ENCODE results near the gene NUF2.
"Not testable (repeated sequence)": the region's sequence is repeated elsewhere in the genome, so short reads cannot be mapped to it uniquely, and the experiment has no call there.

Gene NUF2

GRCh38 chr1:163321311-163322305 lies at the start of gene NUF2:
NUF2 (plus strand) TSS chr1:163321954; CDS start chr1:163326052, 4,098 bp downstream.
- Histone ChIP-seq H3K4me3 (ENCODE audit: low read length in 2 of 2) (peak within 1 kb of the TSS; percentile 82 to 98), H3K36me3 (ENCODE audit: control insufficient read depth in 2 of 2, insufficient read depth in 2 of 2, low read length in 2 of 2) (peaks cover 0 to 5% of the 10 kb centered on the region in 2 donors), H3K4me1 (ENCODE audit: control insufficient read depth in 2 of 2, insufficient read depth in 2 of 2, low read length in 2 of 2) (peaks cover 7 to 11% of the 10 kb centered on the region in 2 donors), H3K9ac (ENCODE audit: low read depth in 1 of 2, low read length in 2 of 2) (peak within 1 kb of the TSS; percentile 64 to 87), H3K27me3 (ENCODE audit: control insufficient read depth in 2 of 2, insufficient read depth in 2 of 2, low read length in 2 of 2) (no peaks in the 10 kb centered on the region), H3K27ac (ENCODE audit: low read depth in 2 of 2, low read length in 2 of 2) (peak within 1 kb of the TSS; percentile 71 to 72), H3K9me3 (ENCODE audit: control insufficient read depth in 2 of 2, low read length in 2 of 2) (no peaks in the 10 kb centered on the region)

DNA sequence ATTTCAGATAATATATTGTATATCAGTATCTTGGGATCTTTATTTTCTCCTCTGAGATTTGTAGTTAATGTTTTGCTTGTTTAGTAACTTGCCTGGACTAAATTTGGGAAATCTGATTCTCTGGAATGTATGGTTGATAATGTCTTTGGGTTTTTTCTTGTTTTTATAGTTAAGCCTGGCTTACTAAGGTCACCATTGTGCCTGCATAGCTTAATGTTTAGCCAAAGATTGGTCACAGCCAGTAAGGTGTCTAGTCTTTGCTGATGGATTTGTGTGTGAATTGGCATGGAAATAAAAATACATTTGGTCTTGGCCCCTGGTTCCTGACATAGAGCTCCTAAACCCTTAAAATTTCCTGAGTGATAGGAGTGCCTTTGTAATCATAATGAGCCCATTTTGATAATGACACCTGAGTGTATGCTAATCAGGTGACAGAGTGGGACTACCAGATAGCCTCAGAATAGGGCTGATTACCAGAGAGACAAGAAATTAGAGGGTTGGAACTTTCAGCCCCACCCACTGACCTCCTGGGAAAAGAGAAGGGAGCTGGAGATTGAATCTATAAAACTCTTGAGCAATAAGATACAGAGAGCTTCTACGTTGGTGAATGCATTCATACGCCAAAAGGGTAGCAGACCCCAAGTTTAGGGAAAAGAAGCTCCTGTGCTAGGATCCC lies 47.9 kb upstream of the NUF2 start:
- H3K36me3 ChIP-seq (ENCODE audit: control insufficient read depth in 2 of 2, insufficient read depth in 2 of 2, low read length in 2 of 2), result no peaks in the 10 kb centered on the region
- no peak overlapping the region for H3K9ac ChIP-seq (ENCODE audit: low read depth in 1 of 2, low read length in 2 of 2)
- H3K27ac ChIP-seq (ENCODE audit: low read depth in 2 of 2, low read length in 2 of 2), result no peak overlapping the region
- no peaks in the 10 kb centered on the region for H3K4me1 ChIP-seq (ENCODE audit: control insufficient read depth in 2 of 2, insufficient read depth in 2 of 2, low read length in 2 of 2)
- H3K27me3 ChIP-seq (ENCODE audit: control insufficient read depth in 2 of 2, insufficient read depth in 2 of 2, low read length in 2 of 2), result no peaks in the 10 kb centered on the region
- no peak overlapping the region for H3K4me3 ChIP-seq (ENCODE audit: low read length in 2 of 2)
- H3K9me3 ChIP-seq (ENCODE audit: control insufficient read depth in 2 of 2, low read length in 2 of 2), result no peaks in the 10 kb centered on the region

GRCh38 chr1:163275222-163275621 lies 46.5 kb upstream of the NUF2 start:
- Histone ChIP-seq H3K27me3 (ENCODE audit: control insufficient read depth in 2 of 2, insufficient read depth in 2 of 2, low read length in 2 of 2) (no peaks in the 10 kb centered on the region), H3K4me1 (ENCODE audit: control insufficient read depth in 2 of 2, insufficient read depth in 2 of 2, low read length in 2 of 2) (no peaks in the 10 kb centered on the region), H3K9ac (ENCODE audit: low read depth in 1 of 2, low read length in 2 of 2) (no peak overlapping the region), H3K27ac (ENCODE audit: low read depth in 2 of 2, low read length in 2 of 2) (no peak overlapping the region), H3K36me3 (ENCODE audit: control insufficient read depth in 2 of 2, insufficient read depth in 2 of 2, low read length in 2 of 2) (no peaks in the 10 kb centered on the region), H3K4me3 (ENCODE audit: low read length in 2 of 2) (no peak overlapping the region), H3K9me3 (ENCODE audit: control insufficient read depth in 2 of 2, low read length in 2 of 2) (no peaks in the 10 kb centered on the region)

DNA sequence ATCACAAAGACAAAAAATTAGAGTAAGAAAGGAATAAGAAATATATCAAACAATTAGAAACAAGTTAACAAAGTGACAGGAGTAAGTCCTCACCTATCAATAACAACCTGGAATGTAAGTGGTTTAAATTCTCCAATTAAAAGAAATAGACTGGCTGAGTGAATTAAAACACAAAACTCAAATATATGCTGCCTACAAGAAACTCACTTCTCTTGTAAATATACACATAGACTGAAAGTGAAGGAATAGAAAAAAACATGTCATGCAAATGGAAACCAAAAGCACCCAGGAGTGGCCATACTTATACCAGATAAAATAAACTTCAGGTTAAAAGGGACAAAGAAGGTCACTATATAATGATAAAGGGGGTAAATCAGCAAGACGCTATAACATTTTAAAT lies 43.2 kb upstream of the NUF2 start:
- Histone ChIP-seq H3K27ac (ENCODE audit: low read depth in 2 of 2, low read length in 2 of 2) (no peak overlapping the region), H3K4me3 (ENCODE audit: low read length in 2 of 2) (no peak overlapping the region), H3K27me3 (ENCODE audit: control insufficient read depth in 2 of 2, insufficient read depth in 2 of 2, low read length in 2 of 2) (no peaks in the 10 kb centered on the region), H3K4me1 (ENCODE audit: control insufficient read depth in 2 of 2, insufficient read depth in 2 of 2, low read length in 2 of 2) (no peaks in the 10 kb centered on the region), H3K9ac (ENCODE audit: low read depth in 1 of 2, low read length in 2 of 2) (no peak overlapping the region), H3K36me3 (ENCODE audit: control insufficient read depth in 2 of 2, insufficient read depth in 2 of 2, low read length in 2 of 2) (no peaks in the 10 kb centered on the region), H3K9me3 (ENCODE audit: control insufficient read depth in 2 of 2, low read length in 2 of 2) (no peaks in the 10 kb centered on the region)

DNA sequence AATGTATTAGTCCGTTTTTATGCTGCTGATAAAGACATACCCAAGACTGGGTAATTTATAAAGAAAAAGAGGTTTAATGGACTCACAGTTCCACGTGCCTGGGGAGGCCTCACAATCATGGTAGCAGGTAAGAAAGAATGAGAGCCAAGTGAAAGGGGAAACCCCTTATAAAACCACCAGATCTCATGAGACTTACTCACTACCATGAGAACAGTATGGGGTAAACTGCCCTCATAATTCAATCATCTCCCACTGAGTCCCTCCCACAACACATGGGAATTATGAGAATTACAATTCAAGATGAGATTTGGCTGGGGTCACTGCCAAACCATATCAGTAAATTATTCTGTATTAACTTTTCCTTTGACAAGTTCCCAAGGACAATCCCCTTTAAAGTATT lies 36.9 kb upstream of the NUF2 start:
- H3K36me3 ChIP-seq (ENCODE audit: control insufficient read depth in 2 of 2, insufficient read depth in 2 of 2, low read length in 2 of 2); H3K27me3 ChIP-seq (ENCODE audit: control insufficient read depth in 2 of 2, insufficient read depth in 2 of 2, low read length in 2 of 2); H3K4me3 ChIP-seq (ENCODE audit: low read length in 2 of 2); H3K9me3 ChIP-seq (ENCODE audit: control insufficient read depth in 2 of 2, low read length in 2 of 2); H3K27ac ChIP-seq (ENCODE audit: low read depth in 2 of 2, low read length in 2 of 2); H3K4me1 ChIP-seq (ENCODE audit: control insufficient read depth in 2 of 2, insufficient read depth in 2 of 2, low read length in 2 of 2); H3K9ac ChIP-seq (ENCODE audit: low read depth in 1 of 2, low read length in 2 of 2): not testable (repeated sequence)

DNA sequence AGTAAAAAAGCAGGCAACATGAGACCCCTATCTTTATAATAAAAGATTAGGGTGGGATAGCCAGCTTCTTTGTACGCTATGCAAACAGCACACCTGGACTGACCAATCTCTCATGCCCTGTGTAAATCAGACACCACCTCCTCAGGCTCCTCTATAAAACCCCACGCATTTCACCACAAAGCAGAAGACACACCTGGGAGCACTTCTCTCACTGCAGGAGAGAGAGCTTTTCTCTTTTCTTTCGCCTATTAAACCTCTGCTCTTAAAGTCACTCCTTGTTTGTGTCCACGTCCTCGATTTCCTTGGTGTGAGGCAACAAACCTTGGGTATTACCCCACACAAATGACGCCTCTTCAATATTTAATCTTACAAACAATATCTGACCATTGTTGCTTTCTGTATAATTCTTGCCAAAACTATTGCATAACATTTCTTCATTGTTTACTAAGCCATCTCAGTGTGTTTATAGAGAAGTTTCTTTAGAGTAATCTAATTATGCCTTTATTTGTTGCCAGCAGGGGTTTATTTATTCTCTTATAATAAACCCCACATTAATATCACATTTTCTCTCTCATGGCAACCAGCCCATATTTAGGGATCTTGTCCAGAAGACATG lies 31.6 kb upstream of the NUF2 start:
- Histone ChIP-seq H3K4me3 (ENCODE audit: low read length in 2 of 2) (no peak overlapping the region), H3K9ac (ENCODE audit: low read depth in 1 of 2, low read length in 2 of 2) (no peak overlapping the region), H3K27me3 (ENCODE audit: control insufficient read depth in 2 of 2, insufficient read depth in 2 of 2, low read length in 2 of 2) (no peaks in the 10 kb centered on the region), H3K36me3 (ENCODE audit: control insufficient read depth in 2 of 2, insufficient read depth in 2 of 2, low read length in 2 of 2) (no peaks in the 10 kb centered on the region), H3K27ac (ENCODE audit: low read depth in 2 of 2, low read length in 2 of 2) (no peak overlapping the region), H3K4me1 (ENCODE audit: control insufficient read depth in 2 of 2, insufficient read depth in 2 of 2, low read length in 2 of 2) (no peaks in the 10 kb centered on the region), H3K9me3 (ENCODE audit: control insufficient read depth in 2 of 2, low read length in 2 of 2) (no peaks in the 10 kb centered on the region)

DNA sequence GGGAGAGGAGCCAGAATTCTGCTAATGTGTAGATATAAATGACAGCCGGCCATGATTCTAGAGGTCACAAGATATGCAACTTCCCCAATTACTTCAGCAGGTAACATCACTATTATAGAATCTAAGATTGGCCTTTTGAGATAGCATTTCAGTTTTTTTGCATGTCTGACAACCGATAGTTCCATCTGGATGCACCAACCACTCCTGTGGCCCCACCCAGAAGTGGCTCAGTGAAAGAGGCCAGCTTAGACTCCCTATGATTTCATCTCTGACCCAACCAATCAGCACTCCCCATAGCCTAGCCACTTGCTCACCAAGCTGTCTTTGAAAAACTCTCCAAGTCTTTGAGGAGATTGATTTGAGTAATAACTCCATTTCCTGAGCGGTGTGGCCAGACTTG lies 30.3 kb upstream of the NUF2 start:
- Histone ChIP-seq H3K9ac (ENCODE audit: low read depth in 1 of 2, low read length in 2 of 2) (no peak overlapping the region), H3K4me1 (ENCODE audit: control insufficient read depth in 2 of 2, insufficient read depth in 2 of 2, low read length in 2 of 2) (no peaks in the 10 kb centered on the region), H3K4me3 (ENCODE audit: low read length in 2 of 2) (no peak overlapping the region), H3K9me3 (ENCODE audit: control insufficient read depth in 2 of 2, low read length in 2 of 2) (no peaks in the 10 kb centered on the region), H3K36me3 (ENCODE audit: control insufficient read depth in 2 of 2, insufficient read depth in 2 of 2, low read length in 2 of 2) (no peaks in the 10 kb centered on the region), H3K27ac (ENCODE audit: low read depth in 2 of 2, low read length in 2 of 2) (no peak overlapping the region), H3K27me3 (ENCODE audit: control insufficient read depth in 2 of 2, insufficient read depth in 2 of 2, low read length in 2 of 2) (no peaks in the 10 kb centered on the region)

- not testable (repeated sequence) for H3K9ac ChIP-seq (ENCODE audit: low read depth in 1 of 2, low read length in 2 of 2)
Observed at GRCh38 chr1:163292153-163292552, 29.6 kb upstream of the NUF2 start.

DNA sequence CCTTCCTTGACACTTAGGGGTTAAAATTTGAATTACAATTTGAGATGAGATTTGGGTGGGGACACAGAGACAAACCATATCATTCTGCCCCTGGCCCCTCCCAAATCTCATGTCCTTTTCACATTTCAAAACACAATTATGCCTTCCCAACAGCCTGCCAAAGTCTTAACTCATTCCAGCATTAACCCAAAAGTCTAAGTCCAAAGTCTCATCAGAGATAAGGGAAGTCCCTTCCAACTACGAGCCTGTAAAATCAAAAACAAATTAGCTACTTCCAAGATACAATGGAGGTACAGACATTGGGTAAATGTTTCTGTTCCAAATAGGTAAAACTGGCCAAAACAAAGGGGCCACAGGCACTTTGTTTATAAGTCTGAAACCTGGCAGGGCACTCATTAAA lies 28.3 kb upstream of the NUF2 start:
- not testable (repeated sequence) for H3K4me3 ChIP-seq (ENCODE audit: low read length in 2 of 2); H3K4me1 ChIP-seq (ENCODE audit: control insufficient read depth in 2 of 2, insufficient read depth in 2 of 2, low read length in 2 of 2); H3K27me3 ChIP-seq (ENCODE audit: control insufficient read depth in 2 of 2, insufficient read depth in 2 of 2, low read length in 2 of 2); H3K36me3 ChIP-seq (ENCODE audit: control insufficient read depth in 2 of 2, insufficient read depth in 2 of 2, low read length in 2 of 2); H3K27ac ChIP-seq (ENCODE audit: low read depth in 2 of 2, low read length in 2 of 2); H3K9me3 ChIP-seq (ENCODE audit: control insufficient read depth in 2 of 2, low read length in 2 of 2); H3K9ac ChIP-seq (ENCODE audit: low read depth in 1 of 2, low read length in 2 of 2)

More at GRCh38 chr1:163292153-163292552, 29.6 kb upstream of the NUF2 start:
- not testable (repeated sequence) for H3K36me3 ChIP-seq (ENCODE audit: control insufficient read depth in 2 of 2, insufficient read depth in 2 of 2, low read length in 2 of 2); H3K9me3 ChIP-seq (ENCODE audit: control insufficient read depth in 2 of 2, low read length in 2 of 2); H3K27me3 ChIP-seq (ENCODE audit: control insufficient read depth in 2 of 2, insufficient read depth in 2 of 2, low read length in 2 of 2); H3K4me3 ChIP-seq (ENCODE audit: low read length in 2 of 2); H3K4me1 ChIP-seq (ENCODE audit: control insufficient read depth in 2 of 2, insufficient read depth in 2 of 2, low read length in 2 of 2); H3K27ac ChIP-seq (ENCODE audit: low read depth in 2 of 2, low read length in 2 of 2)

DNA sequence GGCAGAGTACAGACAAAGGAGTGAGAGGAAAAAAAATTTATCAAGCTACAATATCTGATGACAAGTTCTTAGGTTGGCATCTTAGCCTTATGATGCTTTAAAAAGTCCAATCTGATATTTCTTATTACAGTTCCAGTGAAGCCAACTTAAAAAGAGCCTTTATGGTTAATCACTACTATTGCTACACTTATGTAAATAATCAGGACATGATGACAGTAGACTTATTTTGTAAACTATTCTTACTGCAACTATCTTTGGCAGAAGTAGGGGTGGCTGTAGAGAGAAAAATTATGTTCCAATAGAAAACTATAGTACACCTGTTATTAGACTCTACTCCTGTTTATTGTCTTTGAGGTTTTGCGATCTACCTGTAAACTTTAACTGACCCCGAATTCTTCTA lies 25.8 kb upstream of the NUF2 start:
- Histone ChIP-seq H3K4me1 (ENCODE audit: control insufficient read depth in 2 of 2, insufficient read depth in 2 of 2, low read length in 2 of 2) (no peaks in the 10 kb centered on the region), H3K9ac (ENCODE audit: low read depth in 1 of 2, low read length in 2 of 2) (no peak overlapping the region), H3K4me3 (ENCODE audit: low read length in 2 of 2) (no peak overlapping the region), H3K27ac (ENCODE audit: low read depth in 2 of 2, low read length in 2 of 2) (no peak overlapping the region), H3K27me3 (ENCODE audit: control insufficient read depth in 2 of 2, insufficient read depth in 2 of 2, low read length in 2 of 2) (no peaks in the 10 kb centered on the region), H3K36me3 (ENCODE audit: control insufficient read depth in 2 of 2, insufficient read depth in 2 of 2, low read length in 2 of 2) (no peaks in the 10 kb centered on the region), H3K9me3 (ENCODE audit: control insufficient read depth in 2 of 2, low read length in 2 of 2) (no peaks in the 10 kb centered on the region)

Data from mucosa of rectum (tissue), 2 donors.